Gastroesophageal sphincter (tissue), 3 donors: Measurements from ENCODE around the gene TIGD4.

ENCODE experiments used
- EP300 ChIP-seq: sonication (generic); formaldehyde crosslinking; IDR thresholded peaks from one replicate; pipeline ENCODE4 v1.6.1; 2017; ENCODE audit warnings: antibody characterized with exemption, mild to moderate bottlenecking
- POLR2A ChIP-seq, 2 donors: fragments of 450-650 bp; IDR thresholded peaks; one replicate each; pipeline ENCODE4 v1.6.1; 2017; ENCODE audit warnings: antibody characterized with exemption in 2 of 2, mild to moderate bottlenecking in 2 of 2, moderate library complexity in 1 of 2
- TF ChIP-seq, protein P1 (sequence below), 4 experiments: fragments of 200-600 bp in 2 of 4; fragments of 450-650 bp in 2 of 4; sonication (generic) in 1 of 4; IDR thresholded peaks; one replicate each; pipeline ENCODE4 v1.5.1; 2017 to 2019; ENCODE audit warnings: antibody characterized with exemption in 4 of 4, mild to moderate bottlenecking in 2 of 4, moderate library complexity in 2 of 4

DNA sequence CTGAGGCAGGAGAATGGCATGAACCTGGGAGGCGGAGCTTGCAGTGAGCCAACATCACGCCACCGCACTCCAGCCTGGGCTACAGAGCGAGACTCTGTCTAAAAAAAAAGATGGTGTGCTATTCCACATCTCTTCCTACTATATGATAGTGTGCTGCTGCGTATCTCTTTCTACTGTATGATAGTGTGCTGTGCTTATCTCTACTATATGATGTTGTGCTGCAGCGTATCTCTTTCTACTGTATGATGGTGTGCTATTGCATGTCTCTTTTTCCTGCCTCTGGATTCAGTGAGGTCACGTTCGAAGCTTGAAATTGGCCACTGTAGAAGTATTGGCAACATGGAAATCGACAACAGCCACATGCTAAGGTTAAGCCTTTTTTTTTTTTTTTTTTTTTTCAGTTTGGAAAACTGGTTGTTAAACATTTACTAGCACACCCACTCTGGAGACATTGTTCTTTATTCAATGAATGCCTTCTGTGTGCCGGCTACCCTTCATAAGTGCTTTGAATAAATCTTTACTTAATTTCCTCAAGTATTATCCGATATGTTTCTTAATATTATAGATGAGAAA, 31.3 kb upstream of the TIGD4 start:
- TF ChIP-seq, protein P1, sequence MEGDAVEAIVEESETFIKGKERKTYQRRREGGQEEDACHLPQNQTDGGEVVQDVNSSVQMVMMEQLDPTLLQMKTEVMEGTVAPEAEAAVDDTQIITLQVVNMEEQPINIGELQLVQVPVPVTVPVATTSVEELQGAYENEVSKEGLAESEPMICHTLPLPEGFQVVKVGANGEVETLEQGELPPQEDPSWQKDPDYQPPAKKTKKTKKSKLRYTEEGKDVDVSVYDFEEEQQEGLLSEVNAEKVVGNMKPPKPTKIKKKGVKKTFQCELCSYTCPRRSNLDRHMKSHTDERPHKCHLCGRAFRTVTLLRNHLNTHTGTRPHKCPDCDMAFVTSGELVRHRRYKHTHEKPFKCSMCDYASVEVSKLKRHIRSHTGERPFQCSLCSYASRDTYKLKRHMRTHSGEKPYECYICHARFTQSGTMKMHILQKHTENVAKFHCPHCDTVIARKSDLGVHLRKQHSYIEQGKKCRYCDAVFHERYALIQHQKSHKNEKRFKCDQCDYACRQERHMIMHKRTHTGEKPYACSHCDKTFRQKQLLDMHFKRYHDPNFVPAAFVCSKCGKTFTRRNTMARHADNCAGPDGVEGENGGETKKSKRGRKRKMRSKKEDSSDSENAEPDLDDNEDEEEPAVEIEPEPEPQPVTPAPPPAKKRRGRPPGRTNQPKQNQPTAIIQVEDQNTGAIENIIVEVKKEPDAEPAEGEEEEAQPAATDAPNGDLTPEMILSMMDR (IDR thresholded peaks at IDR 0.05) = no peak
- TF ChIP-seq POLR2A (IDR thresholded peaks at IDR 0.05) (no peak), EP300 (no peak)
